ENCODE results near the gene TMPRSS12.

DNA sequence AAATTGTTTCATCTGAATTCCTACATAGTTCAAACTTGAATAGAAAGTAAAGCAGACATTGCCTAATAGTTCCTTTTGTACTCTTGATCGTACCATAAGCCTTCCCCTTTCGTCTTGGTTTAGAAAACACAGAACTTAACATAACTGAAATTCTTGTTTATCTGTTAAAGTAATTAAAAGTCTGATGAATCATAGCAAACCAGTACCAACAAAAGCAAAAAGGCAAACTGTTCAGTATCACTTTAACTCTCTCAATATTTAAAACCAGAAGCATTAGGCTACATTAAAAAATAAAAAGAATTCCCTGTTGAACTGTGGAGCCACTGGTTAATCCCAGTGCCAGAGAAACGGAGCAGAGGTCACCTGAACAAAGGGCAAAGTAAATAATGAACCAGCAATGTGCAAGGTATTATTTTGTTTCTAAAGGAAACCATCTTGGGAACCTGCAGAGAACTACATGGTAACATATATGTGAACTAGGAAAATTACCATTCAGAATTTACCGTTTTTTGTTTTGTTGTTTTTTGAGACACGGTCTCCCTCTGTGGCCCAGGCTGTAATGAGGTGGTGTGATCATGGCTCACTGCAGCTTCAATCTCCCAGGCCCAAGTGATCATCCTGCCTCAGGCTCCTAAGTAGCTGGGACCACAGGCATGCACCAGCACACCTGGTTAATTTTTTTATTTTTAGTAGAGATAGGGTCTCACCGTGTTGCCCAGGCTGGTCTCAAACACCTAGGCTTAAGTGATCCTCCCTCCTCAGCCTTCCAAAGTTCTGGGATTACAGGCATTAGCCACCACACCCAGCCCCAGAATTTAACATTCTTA, 92.5 kb downstream of the TMPRSS12 start:
- TF ChIP-seq CTCF (IDR thresholded peaks at IDR 0.05) (no peak), ZFX (IDR thresholded peaks at IDR 0.05; ENCODE audit: borderline replicate concordance) (no peak)
